GM21515 (cell line): ENCODE results near the gene ADCY6.

ENCODE experiments used
- ATAC-seq: cut with Tn5 transposase; IDR thresholded peaks from one replicate; pipeline ENCODE4 v1.9.1; 2021; ENCODE audit not compliant: unreplicated experiment

ADCY6 gene

GRCh38 chr12:48788854-48789775 lies at the start of gene ADCY6:
Gene ADCY6 (minus strand): TSS chr12:48789089. CDS start chr12:48783434, 5,655 bp downstream.
- no peak for ATAC-seq

GRCh38 chr12:48838048-48838447 lies 49.2 kb upstream of the ADCY6 start:
- ATAC-seq: no peak

- ATAC-seq: no peak
Measured at GRCh38 chr12:48832321-48833060, 43.6 kb upstream of the ADCY6 start.

GRCh38 chr12:48831257-48831656 lies 42.4 kb upstream of the ADCY6 start:
- no peak for ATAC-seq

- no peak for ATAC-seq
Measured at GRCh38 chr12:48828841-48829575, 40.1 kb upstream of the ADCY6 start.

DNA sequence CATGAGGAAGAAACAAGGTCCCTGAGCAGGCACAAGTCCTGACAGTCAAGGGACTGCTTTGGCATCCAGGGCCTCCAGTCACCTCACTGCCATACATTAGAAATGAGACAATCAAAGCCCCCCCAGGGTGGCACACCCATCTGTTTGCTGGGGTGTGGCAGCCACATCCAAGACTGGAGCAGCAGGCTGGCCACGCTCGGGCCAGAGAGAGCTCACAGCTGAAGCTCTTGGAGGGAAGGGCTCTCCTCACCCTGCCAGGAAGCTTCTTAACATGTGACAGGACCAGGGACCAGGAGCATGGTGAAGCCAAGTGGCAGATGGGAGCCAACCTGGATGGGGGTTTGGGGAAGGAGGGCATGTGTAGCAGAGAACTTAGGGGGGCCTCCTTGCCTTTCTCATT lies 39.4 kb upstream of the ADCY6 start:
- no peak for ATAC-seq

GRCh38 chr12:48827513-48828096 lies 38.7 kb upstream of the ADCY6 start:
- no peak for ATAC-seq

DNA sequence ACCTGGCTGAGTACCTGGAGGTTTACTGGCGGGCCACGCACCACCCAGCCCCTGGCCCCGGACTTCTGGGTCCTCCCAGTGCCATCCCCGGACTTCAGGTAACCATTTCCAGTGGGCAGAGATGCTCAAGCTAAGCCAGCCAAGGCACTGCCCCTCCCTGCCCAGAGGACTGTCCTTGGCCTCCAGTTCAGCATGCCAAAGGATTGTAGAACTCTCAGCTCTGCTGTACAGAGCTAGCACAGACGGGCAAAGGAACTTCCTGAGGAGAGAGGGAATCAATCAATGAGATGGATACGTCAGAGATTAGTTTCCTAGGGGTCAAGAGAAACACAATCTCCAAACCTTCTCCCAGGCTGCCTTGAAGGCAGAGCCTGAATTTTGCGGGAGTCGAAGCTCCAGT lies 38.1 kb upstream of the ADCY6 start:
- ATAC-seq: no peak

GRCh38 chr12:48826209-48826855 lies 37.4 kb upstream of the ADCY6 start:
- no peak for ATAC-seq

GRCh38 chr12:48824905-48825304 lies 36.0 kb upstream of the ADCY6 start:
- no peak for ATAC-seq

GRCh38 chr12:48824112-48824511 lies 35.2 kb upstream of the ADCY6 start:
- no peak for ATAC-seq

DNA sequence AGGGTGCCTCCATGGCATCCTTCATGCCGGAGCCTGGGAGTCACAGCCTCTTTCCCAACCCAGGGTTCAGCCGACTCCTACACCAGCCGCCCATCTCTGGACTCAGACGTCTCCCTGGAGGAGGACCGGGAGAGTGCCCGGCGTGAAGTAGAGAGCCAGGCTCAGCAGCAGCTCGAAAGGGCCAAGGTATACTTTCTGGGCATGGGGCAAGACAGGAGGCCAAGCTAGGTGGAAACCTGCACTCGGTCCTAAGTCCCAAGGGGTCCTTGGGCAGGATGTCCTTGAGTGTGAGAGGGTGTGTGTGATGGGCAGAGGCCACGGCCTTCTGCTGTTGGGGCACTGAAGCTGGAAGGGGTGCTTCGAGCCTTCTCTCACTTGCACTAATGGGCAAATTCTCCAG lies 34.4 kb upstream of the ADCY6 start:
- ATAC-seq: no peak

DNA sequence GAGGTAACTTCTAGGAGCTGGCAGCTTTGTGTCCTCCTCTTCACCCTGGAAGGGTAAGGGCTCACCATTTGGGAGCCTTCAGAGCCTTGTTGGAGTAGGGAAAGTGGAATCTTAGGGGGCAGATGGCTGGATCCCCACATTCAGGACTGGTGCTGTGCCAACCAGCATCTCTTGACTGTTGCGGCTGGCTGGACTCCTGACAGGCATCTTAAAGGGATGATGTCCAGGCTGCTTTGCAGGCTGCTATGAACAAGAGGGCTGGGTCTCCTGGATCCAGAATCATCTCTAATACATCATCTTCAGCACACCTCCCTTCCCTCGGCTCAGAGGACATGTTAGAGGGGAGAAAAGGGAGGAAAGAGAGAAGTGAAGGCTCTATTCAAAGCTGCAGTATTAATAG lies 33.8 kb upstream of the ADCY6 start:
- ATAC-seq: no peak

DNA sequence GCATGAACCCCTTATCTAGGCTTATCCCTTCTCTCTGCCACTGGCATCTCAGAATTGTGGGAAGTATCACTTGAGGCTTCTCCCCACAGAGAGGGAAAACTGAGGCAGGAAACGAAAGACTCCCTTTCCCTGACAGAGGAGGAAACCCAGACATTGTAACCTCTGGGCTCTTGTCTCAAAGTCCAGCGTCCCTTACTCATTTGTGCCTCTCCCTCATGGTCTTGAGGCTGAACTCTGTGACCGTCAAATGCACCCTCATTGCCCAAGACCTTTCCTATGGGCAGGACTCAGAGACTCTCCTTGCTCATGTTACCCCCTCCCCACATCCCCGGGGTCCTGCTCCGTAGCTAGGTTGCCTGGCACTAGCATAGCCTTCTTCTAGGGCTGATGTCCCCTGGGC lies 33.2 kb upstream of the ADCY6 start:
- ATAC-seq: no peak

DNA sequence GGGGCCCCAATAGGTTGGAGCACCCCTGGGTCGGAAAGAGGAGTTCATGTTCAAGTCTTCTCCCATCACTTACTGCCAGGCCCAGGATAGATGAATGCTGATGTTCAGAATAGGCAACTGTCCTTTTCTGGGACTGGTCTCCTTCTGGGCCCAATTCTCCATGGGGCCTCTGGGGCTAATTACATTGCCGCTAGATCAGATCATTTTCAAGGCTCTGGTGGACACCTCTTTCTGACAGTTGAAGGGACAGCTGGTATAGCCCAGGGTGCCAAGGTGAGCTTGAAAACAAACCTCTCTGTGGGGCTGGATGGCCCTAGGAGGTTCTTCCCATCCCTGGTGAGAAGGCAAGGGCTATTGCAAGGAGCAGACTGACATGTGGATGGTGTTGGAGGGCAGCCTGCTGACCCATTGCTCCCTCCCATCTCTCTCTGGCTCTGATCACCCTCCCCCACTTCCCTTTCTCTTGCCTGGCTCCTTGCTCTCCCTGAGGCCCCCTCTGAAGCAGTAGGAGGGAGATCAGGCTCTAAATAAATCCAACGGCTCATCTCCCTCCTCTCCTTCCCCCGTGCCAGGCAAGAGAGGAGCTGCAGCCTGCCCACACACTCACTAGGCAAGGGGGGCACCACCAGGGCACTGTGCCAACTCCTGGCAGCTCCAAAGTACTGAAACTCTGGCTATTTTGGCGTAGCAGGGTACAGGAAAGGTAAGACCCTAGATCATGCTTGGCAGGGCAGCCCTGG lies 31.3 kb upstream of the ADCY6 start:
- no peak for ATAC-seq

DNA sequence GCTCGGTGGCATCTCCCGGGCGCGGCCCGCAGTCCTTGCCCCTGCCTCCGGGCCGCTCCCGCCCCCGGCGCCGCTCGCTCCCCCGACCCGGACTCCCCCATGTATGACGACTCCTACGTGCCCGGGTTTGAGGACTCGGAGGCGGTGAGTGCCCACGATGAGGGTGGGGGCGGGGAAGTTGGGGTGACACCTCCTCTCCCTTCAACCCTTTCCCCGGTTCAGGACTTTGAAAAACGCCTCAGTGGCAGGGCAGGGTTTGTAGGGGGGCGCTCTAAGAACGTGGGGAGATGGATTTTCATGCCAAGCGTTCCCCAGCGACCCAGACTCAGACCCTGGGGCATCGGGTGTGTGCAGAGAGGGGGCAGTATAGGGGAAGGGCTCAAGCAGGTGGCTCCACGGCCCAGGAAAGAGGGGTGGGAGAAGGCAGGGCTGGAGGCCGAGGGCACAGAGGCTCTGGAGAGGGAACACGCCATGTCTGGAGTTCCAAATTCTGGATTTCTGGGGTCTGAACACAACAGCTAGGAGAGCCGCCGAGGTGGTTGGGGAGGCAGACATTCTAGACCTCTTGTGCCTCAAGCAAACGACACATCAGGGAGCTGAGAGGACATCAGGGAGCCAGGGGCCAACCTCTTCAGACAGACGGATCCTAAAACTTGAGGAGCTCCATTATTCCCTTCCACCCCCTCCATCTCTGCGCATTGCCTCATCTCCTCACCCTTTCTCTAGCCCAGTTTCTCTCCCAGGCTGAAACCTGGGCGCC lies 30.1 kb upstream of the ADCY6 start:
- no peak for ATAC-seq

GRCh38 chr12:48817873-48818830 lies 29.3 kb upstream of the ADCY6 start, which contains the start of gene CACNB3:
Gene CACNB3 (plus strand): TSS chr12:48818496. CDS start chr12:48818930, 434 bp downstream.
- ATAC-seq: no peak
